RWPE2 (cell line): Measurements from ENCODE around the gene TRHDE.

Source experiments
- ATAC-seq: fragments of 200-7000 bp; cut with Tn5 transposase; 3 replicates; pipeline ENCODE4 v1.9.1; 2021; ENCODE audit warnings: low read depth
- DNase-seq: peaks from one replicate; pipeline ENCODE4 v3.0.0-alpha.2; 2020; ENCODE audit warnings: low spot score
- H3K27ac ChIP-seq: fragments of 450-650 bp; 2 replicates; pipeline ENCODE4 v1.5.1; 2017; ENCODE audit warnings: mild to moderate bottlenecking; ENCODE audit not compliant: poor library complexity, severe bottlenecking
- H3K27me3 ChIP-seq: fragments of 250-450 bp; sonication (Bioruptor Pico); 2 replicates; pipeline ENCODE4 v1.5.1; 2021; ENCODE audit warnings: mild to moderate bottlenecking, moderate library complexity; ENCODE audit not compliant: insufficient read depth, poor library complexity, severe bottlenecking
- H3K36me3 ChIP-seq: fragments of 250-450 bp; sonication (Bioruptor Pico); 2 replicates; pipeline ENCODE4 v1.5.1; 2020; ENCODE audit warnings: low read depth, mild to moderate bottlenecking, moderate library complexity
- H3K4me1 ChIP-seq: fragments of 250-450 bp; sonication (Bioruptor Pico); 2 replicates; pipeline ENCODE4 v1.5.1; 2021; ENCODE audit warnings: mild to moderate bottlenecking, moderate library complexity; ENCODE audit not compliant: insufficient read depth, poor library complexity, severe bottlenecking
- H3K4me3 ChIP-seq: fragments of 250-450 bp; sonication (Bioruptor Pico); 2 replicates; pipeline ENCODE4 v1.5.1; 2021; ENCODE audit warnings: mild to moderate bottlenecking, moderate library complexity; ENCODE audit not compliant: severe bottlenecking
- H3K9me3 ChIP-seq: fragments of 250-450 bp; sonication (Bioruptor Pico); 2 replicates; pipeline ENCODE4 v1.5.1; 2021; ENCODE audit warnings: mild to moderate bottlenecking, moderate library complexity; ENCODE audit not compliant: severe bottlenecking
- CTCF ChIP-seq: fragments of 450-650 bp; IDR thresholded peaks from one replicate; pipeline ENCODE4 v1.5.1; 2017; ENCODE audit warnings: mild to moderate bottlenecking, moderate library complexity; ENCODE audit not compliant: poor library complexity, severe bottlenecking

TRHDE gene

GRCh38 chr12:72272731-72273498 lies 745 bp downstream of the TRHDE start:
- Histone ChIP-seq H3K36me3 (no peaks in the 10 kb centered on the region), H3K27ac (no peak overlapping the region), H3K27me3 (peaks cover 100% of the 10 kb centered on the region), H3K9me3 (no peaks in the 10 kb centered on the region), H3K4me3 (no peak overlapping the region), H3K4me1 (no peaks in the 10 kb centered on the region)
- ATAC-seq (no peak), DNase-seq (no peak)
- TF ChIP-seq CTCF, result no peak

DNA sequence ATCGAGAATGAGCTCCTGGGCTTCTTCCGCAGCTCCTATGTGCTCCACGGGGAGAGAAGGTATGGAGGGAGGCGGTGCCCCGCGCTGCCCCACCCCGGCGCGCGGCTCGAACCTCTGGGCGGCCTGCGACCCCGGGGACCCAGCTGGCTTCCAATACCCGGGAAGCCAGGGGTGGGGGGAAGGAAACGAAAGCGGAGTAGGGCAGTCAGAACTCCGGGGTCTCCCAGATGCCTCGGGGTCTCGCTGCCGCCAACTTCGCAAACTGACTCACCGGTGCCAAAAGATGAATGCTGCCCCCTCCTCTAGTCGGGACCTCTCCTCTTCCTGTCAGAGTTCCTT lies 1.3 kb downstream of the TRHDE start:
- Histone ChIP-seq H3K27ac (no peak overlapping the region), H3K4me3 (no peak overlapping the region), H3K27me3 (peaks cover 99% of the 10 kb centered on the region), H3K4me1 (no peaks in the 10 kb centered on the region), H3K9me3 (no peaks in the 10 kb centered on the region), H3K36me3 (no peaks in the 10 kb centered on the region)
- ATAC-seq, result no peak
- no peak for TF ChIP-seq CTCF
- no peak for DNase-seq

- Histone ChIP-seq H3K4me1 (no peaks in the 10 kb centered on the region), H3K4me3 (no peak overlapping the region), H3K27me3 (peaks cover 99% of the 10 kb centered on the region), H3K36me3 (no peaks in the 10 kb centered on the region), H3K27ac (no peak overlapping the region), H3K9me3 (no peaks in the 10 kb centered on the region)
- TF ChIP-seq CTCF, result no peak
- ATAC-seq (no peak), DNase-seq (no peak)
These were observed 1.7 kb downstream of the TRHDE start for GRCh38 chr12:72273851-72274351.

GRCh38 chr12:72274931-72275330 lies 2.8 kb downstream of the TRHDE start:
- no peak for DNase-seq
- no peaks in the 10 kb centered on the region for H3K4me1 ChIP-seq
- no peak for ATAC-seq
- H3K9me3 ChIP-seq, result no peaks in the 10 kb centered on the region
- H3K36me3 ChIP-seq, result no peaks in the 10 kb centered on the region
- H3K27me3 ChIP-seq, result peaks cover 94% of the 10 kb centered on the region
- H3K27ac ChIP-seq, result no peak overlapping the region
- no peak overlapping the region for H3K4me3 ChIP-seq
- TF ChIP-seq CTCF, result no peak

DNA sequence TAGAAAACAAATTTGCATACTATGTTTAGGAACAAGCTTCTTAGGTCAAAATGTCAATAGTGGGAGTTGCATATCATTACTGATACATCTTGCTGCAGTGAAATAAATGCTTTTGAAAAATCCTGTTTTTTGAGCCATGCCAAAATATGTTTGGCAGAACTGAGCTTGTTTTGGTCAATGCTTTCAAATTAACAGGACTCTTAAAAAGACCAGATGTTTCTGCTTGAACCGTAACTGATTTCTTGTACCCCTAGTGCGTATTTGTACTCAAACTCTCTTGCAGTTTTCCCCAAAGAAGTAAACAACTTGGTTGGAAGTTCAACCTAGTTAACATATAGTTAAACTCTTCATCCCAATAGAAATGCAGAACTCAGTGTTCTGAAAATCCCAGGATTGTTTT lies 3.4 kb downstream of the TRHDE start:
- Histone ChIP-seq H3K27ac (no peak overlapping the region), H3K4me1 (no peaks in the 10 kb centered on the region), H3K27me3 (peaks cover 93% of the 10 kb centered on the region), H3K36me3 (no peaks in the 10 kb centered on the region), H3K9me3 (no peaks in the 10 kb centered on the region), H3K4me3 (no peak overlapping the region)
- DNase-seq, result no peak
- no peak for ATAC-seq
- TF ChIP-seq CTCF, result no peak
